ENCODE data around the gene PRSS1.

- TF ChIP-seq CTCF (IDR thresholded peaks at IDR 0.05) (no peak), POLR2A (IDR thresholded peaks at IDR 0.05) (no peak)
Observed at GRCh38 chr7:142790056-142790455, 40.8 kb downstream of the PRSS1 start.

Data from uterus (tissue), 2 donors.